ENCODE measurements around the gene TET3.
"Not testable (repeated sequence)": the region's sequence is repeated elsewhere in the genome, so short reads cannot be mapped to it uniquely, and the experiment has no call there.

Gene TET3

GRCh38 chr2:73984203-73984921 lies at the start of gene TET3:
TET3 (plus strand) TSS chr2:73984910; CDS start chr2:73986404, 1,494 bp downstream.
- no peak for DNase-seq (ENCODE audit: low spot score)

- DNase-seq (ENCODE audit: low spot score), result no peak
Observed at GRCh38 chr2:73935641-73936040, 49.1 kb upstream of the TET3 start.

- no peak for DNase-seq (ENCODE audit: low spot score)
Observed at GRCh38 chr2:73937103-73937885, 47.4 kb upstream of the TET3 start.

- DNase-seq (ENCODE audit: low spot score), result no peak
Observed at GRCh38 chr2:73937899-73938298, 46.8 kb upstream of the TET3 start.

GRCh38 chr2:73938718-73939352 lies 45.9 kb upstream of the TET3 start:
- no peak for DNase-seq (ENCODE audit: low spot score)

GRCh38 chr2:73939419-73939818 lies 45.3 kb upstream of the TET3 start:
- DNase-seq (ENCODE audit: low spot score), result peak; percentile 30

- DNase-seq (ENCODE audit: low spot score), result not testable (repeated sequence)
Observed at GRCh38 chr2:73940066-73940465, 44.6 kb upstream of the TET3 start.

GRCh38 chr2:73942664-73943063 lies 42.0 kb upstream of the TET3 start:
- no peak for DNase-seq (ENCODE audit: low spot score)

- no peak for DNase-seq (ENCODE audit: low spot score)
Observed at GRCh38 chr2:73944714-73945113, 40.0 kb upstream of the TET3 start.

- DNase-seq (ENCODE audit: low spot score), result no peak
Observed at GRCh38 chr2:73946215-73946614, 38.5 kb upstream of the TET3 start.

GRCh38 chr2:73946666-73947065 lies 38.0 kb upstream of the TET3 start:
- DNase-seq (ENCODE audit: low spot score), result no peak

- peak; percentile 84 for DNase-seq (ENCODE audit: low spot score)
Observed at GRCh38 chr2:73947412-73948018, 37.2 kb upstream of the TET3 start.

GRCh38 chr2:73949802-73950201 lies 34.9 kb upstream of the TET3 start:
- DNase-seq (ENCODE audit: low spot score), result no peak

GRCh38 chr2:73952499-73953446 lies 31.9 kb upstream of the TET3 start:
- DNase-seq (ENCODE audit: low spot score), result no peak

GRCh38 chr2:73956218-73956865 lies 28.4 kb upstream of the TET3 start:
- no peak for DNase-seq (ENCODE audit: low spot score)

- no peak for DNase-seq (ENCODE audit: low spot score)
Observed at GRCh38 chr2:73961274-73961673, 23.4 kb upstream of the TET3 start.

- DNase-seq (ENCODE audit: low spot score), result no peak
Observed at GRCh38 chr2:73961823-73962615, 22.7 kb upstream of the TET3 start.

- DNase-seq (ENCODE audit: low spot score), result no peak
Observed at GRCh38 chr2:73962798-73963197, 21.9 kb upstream of the TET3 start.

- DNase-seq (ENCODE audit: low spot score), result no peak
Observed at GRCh38 chr2:73963385-73964120, 21.2 kb upstream of the TET3 start.
